ENCODE measurements around the gene CNTLN.
"Not testable (repeated sequence)": the region's sequence is repeated elsewhere in the genome, so short reads cannot be mapped to it uniquely, and the experiment has no call there.

Gene CNTLN

GRCh38 chr9:17177496-17177895, 42.7 kb downstream of the CNTLN start:
- not testable (repeated sequence) for FAIRE-seq

DNA sequence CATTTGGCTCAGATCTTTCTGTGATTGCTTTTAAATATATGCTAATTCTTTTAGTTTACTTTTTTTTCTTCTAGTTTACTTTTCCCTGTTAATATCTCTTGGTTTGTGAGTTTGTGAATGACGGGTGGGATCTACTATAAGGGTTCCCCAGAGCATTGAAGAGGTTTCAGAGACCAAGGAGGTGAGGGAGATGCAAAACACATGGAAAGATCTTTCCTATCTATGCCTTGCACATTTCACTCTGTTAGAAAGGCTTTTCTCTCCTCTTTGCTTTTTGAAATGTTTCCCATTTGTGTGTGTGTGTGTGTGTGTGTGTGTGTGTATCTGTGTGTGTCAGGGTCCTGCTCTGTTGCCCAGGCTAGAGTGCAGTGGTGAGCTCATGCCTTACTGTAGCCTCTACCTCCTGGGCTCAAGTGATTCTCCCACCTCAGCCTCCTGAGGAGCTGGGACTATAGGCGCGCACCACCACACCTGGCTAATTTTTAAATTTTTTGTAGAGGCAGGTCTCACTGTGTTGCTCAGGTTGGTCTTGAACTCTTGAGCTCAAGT, 50.7 kb downstream of the CNTLN start:
- FAIRE-seq = no peak

- FAIRE-seq = no peak
Measured at GRCh38 chr9:17191082-17191481, 56.2 kb downstream of the CNTLN start.

- FAIRE-seq = no peak
Measured at GRCh38 chr9:17204611-17205152, 69.8 kb downstream of the CNTLN start.

GRCh38 chr9:17216011-17216410, 81.2 kb downstream of the CNTLN start:
- FAIRE-seq = no peak

- no peak for FAIRE-seq
Measured at GRCh38 chr9:17216646-17217045, 81.8 kb downstream of the CNTLN start.

DNA sequence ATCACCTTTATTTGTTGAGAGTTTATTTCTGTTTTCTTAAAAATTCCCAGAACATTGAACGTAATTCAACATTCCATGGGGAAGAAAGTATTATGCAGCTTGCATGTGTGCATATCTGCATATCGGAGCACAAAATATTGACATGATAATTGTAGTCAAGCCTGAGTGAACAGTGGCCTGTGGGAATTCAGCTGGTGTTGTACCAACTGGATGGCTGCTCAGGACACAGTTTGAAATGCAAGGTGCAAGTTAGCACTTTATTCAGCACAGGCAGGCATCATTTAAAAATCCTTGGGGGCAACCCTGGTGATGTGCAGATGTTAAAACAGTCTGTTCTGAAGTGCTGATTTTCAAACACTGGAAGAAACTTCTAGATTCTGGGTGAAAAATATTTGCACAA, 82.4 kb downstream of the CNTLN start:
- FAIRE-seq = no peak

DNA sequence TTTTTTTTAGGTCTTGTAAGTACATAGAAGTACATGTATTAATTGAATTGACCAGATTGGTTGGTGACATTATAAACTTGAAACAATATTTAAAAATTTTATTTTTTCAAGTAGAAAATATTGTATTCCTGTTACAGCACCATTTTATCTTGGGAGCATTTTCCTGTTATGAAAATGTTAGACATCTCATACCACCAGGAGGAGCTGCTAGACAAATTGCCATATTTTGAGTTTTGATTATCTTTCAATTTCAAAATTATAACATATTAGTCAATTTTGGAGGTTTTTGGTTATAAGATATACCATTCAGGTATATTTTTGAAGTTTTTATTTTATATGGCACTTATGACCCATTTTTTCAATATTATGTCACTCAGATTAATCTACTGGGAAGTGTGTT, 84.4 kb downstream of the CNTLN start:
- FAIRE-seq = no peak

DNA sequence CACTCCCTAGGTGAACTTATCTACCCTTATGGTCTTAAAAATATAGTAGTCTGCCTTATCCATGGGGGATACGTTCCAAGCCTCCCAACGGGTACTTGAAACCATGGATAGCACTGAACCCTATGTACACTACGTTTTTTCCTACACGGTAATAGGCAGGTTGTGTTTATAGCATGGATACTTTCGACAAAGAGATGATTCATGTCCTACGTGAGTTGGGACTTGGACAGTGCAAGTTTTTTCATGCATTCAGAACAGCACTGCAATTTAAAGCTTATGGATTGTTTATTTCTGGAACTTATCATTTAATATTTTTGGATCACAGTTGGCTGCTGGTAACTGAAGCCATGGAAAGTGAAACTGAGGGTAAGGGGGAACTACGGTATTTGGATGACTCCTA, 88.1 kb downstream of the CNTLN start:
- no peak for FAIRE-seq

- no peak for FAIRE-seq
Measured at GRCh38 chr9:17225407-17225806, 90.6 kb downstream of the CNTLN start.

DNA sequence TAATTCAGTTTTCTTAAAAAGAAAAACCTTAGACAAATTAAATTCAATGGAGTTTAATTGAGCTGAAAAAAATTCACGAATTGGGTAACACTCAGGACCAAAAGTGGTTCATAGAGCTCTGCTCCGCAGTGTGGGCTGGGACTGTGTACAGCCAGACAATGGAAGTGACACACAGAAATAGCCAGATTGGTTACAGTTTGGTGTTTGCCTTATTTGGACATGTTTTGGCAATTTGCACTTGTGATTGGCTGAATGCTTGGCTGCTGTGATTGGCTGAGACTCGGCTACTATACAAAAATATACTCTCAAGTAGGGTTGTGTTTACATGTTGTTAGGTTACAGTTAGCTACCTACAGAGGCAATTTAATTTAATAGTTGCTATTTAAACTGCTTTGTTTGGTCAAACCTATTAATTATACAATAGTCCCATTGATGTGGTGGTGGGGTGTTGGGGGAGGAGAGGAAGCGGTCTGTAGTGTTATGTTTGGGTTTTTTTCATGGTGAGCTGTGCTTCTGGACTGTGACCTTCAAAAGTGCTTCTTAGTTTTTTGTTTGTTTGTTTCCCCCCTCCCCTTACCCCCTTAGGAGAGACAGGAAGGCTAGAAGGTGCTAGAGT, 95.2 kb downstream of the CNTLN start:
- FAIRE-seq = no peak

DNA sequence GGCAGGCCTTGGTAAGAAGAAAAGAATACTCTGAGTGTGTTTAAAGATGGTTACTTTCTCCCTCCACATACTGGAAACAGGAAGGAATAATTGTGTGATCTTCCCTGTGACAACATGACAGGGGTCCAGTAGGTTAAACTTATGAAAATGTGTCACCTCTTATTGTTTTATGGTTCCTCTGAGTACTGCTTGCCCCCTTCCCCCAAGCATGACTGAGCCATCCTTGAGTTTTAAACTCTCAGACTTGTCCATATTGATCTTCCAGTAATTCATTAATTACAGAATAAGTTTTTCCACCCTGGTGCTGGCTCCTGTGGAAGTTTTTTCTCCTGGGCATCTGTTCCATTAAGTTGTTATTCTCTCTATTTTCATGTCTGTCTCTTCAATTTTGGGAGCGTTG, 95.8 kb downstream of the CNTLN start:
- no peak for FAIRE-seq

GRCh38 chr9:17236147-17236546, 101.3 kb downstream of the CNTLN start:
- no peak for FAIRE-seq

DNA sequence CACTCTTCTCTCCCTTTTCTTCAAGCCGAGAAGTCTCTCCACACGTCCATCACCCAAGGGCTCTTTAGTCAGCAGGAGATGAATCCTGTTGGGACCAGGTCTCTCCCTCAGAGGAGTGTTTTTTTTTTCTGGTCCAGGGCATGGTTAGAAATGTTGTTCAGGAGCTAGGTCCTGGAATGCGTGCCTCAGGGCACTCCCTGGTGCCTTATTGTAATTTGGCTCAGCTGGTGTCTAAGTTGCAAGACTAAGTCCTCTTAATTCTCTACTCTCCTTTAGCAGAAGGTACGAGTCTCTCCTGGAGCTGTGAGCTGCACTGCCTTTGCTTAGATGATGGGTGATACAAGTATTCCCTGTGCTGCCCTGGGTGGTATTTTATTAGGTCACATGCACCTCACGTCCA, 111.9 kb downstream of the CNTLN start:
- FAIRE-seq = no peak

- no peak for FAIRE-seq
Measured at GRCh38 chr9:17251100-17251499, 116.3 kb downstream of the CNTLN start.

DNA sequence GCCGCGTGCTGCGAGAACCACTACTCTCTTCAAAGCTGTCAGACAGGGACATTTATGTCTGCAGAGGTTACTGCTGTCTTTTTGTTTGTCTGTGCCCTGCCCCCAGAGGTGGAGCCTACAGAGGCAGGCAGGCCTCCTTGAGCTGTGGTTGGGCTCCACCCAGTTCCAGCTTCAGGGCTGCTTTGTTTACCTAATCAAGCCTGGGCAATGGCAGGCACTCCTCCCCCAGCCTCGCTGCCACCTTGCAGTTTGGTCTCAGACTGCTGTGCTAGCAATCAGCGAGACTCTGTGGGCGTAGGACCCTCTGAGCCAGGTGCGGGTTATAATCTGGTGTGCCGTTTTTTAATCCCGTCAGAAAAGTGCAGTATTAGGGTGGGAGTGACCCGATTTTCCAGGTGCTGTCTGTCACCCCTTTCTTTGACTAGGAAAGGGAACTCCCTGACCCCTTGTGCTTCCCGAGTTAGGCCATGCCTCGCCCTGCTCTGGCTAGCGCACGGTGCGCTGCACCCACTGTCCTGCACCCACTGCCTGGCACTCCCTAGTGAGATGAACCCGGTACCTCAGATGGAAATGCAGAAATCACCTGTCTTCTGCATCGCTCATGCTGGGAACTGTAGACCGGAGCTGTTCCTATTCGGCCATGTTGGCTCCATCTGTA, 133.8 kb downstream of the CNTLN start:
- not testable (repeated sequence) for FAIRE-seq

DNA sequence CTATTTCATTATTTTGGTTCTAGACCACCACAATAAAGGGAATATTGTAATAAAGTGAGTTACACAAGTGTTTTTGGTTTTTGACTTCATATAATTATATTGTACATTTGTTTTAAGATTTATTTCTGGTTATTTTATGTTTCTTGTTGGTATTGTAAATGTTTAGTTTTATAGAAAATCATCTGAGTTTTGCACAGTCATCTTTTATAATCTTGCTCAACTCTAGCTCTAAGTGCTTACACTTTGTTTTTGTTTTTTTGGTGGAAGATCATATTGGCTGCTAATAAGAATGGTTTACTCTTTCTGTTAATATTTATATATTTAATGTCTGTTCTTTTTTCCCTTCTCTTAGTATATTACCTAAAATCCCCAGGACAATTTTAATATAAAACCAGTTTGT, 135.0 kb downstream of the CNTLN start:
- FAIRE-seq = no peak

- no peak for FAIRE-seq
Measured at GRCh38 chr9:17272536-17272935, 137.7 kb downstream of the CNTLN start.

GRCh38 chr9:17280350-17281012, 145.6 kb downstream of the CNTLN start:
- no peak for FAIRE-seq

- FAIRE-seq = not testable (repeated sequence)
Measured at GRCh38 chr9:17290673-17291072, 155.8 kb downstream of the CNTLN start.

DNA sequence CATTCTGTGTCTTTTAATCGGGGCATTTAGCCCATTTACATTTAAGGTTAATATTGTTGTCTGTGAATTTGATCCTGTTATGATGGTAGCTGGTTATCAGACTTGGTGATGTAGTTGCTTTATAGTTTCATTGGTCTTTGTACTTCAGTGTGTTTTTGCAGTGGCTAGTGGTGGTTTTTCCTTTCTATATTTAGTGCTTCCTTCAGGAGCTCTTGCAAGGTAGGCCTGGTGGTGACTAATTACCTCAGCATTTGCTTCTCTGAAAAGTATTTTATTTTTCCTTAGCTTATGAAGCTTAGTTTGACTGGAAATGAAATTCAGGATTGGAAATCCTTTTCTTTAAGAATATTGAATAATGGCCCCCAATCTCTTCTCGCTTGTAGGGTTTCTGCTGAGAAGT, 156.9 kb downstream of the CNTLN start:
- FAIRE-seq = no peak

- FAIRE-seq = no peak
Measured at GRCh38 chr9:17293685-17294084, 158.8 kb downstream of the CNTLN start.

GRCh38 chr9:17294822-17295624, 160.2 kb downstream of the CNTLN start:
- no peak for FAIRE-seq

Data from TTC549 (cell line).